ENCODE results near the gene MADCAM1. TPM values are rescaled to one million over a fixed set of nuclear protein-coding genes. Genes with fewer than 3 reads are reported as not detected.

MADCAM1 gene
- total RNA-seq, 1 experiment from 2014 or later: 0.14 TPM

- in situ Hi-C loops (cut with HindIII; ENCODE audit: low sequenced_read_pairs): no loop called here
- no peak for DNase-seq (ENCODE audit: low spot score)
Measured at GRCh38 chr19:522726-523125, 26.4 kb downstream of the MADCAM1 start.

GRCh38 chr19:524062-524674, 27.9 kb downstream of the MADCAM1 start:
- in situ Hi-C loops (cut with HindIII; ENCODE audit: low sequenced_read_pairs): no loop called here
- no peak for DNase-seq (ENCODE audit: low spot score)

GRCh38 chr19:525029-525428, 28.7 kb downstream of the MADCAM1 start:
- in situ Hi-C loops (cut with HindIII; ENCODE audit: low sequenced_read_pairs): no loop called here
- DNase-seq (ENCODE audit: low spot score): no peak

DNA sequence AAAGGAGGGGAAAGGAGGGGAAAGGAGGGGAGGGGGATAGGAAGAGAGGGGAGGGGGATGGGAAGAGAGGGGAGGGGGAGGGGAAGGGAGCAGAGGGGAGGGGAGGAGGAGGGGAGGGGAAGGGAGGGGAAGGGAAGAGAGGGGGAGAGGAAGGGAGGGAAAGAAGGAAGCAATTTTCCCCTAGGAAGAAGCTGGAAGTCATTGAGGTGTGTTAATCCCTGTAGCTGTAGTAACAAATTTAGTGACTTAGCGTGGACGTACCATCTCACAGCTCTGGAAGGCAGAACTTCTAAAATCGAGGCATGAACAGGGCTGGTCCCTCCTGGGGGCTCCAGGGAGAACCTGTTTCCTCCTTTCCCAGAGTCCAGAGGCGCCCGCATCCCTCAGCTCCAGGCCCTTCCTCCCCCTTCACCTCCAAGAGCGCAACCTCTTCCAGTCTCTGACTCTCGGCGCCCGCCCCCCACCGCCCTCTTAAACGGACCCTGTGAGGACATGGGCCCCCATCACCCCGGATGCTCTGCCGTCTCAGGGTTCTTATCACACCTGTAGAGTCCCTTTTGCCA, 29.7 kb downstream of the MADCAM1 start:
- DNase-seq (ENCODE audit: low spot score): no peak
- in situ Hi-C loops (cut with HindIII; ENCODE audit: low sequenced_read_pairs): no loop called here

- in situ Hi-C loops (cut with HindIII; ENCODE audit: low sequenced_read_pairs): no loop called here
- DNase-seq (ENCODE audit: low spot score): no peak
Measured at GRCh38 chr19:530134-531008, 34.1 kb downstream of the MADCAM1 start.

DNA sequence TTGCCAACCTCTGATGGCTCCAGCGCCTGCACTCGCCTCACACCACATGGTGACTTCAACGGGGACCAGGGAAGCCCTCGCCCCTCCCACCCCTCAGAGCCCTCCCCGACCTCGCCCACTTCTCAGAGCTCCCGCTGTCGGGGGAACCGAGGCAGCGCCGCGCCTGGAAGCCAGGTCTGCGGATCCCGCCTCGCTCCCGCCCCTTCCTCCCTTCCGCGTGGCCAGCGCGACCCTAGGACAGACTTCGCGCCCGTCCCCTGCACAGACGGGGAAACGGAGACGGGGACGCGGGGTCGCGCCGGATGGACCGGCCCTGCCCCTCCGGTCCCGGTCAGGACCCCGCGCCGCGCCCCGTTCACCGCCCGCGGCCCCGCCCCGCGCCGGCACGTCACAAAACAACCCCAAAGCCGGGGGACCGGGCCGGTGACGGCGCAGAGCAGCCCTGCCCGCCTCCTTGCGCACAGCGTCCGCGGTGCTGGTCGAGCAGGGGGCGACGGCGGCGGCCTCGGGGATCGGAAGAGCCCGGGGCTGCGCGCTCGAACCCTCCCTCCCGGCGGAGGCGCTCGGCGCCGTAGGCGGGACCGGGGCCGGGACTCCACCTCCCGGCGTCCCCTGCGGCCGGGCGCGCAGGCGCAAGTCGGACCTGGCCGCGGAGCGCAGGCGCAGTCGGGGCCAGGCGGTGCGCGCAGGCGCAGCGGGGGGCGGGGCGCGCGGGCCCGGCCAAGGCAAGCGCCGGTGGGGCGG, 34.9 kb downstream of the MADCAM1 start:
- DNase-seq (ENCODE audit: low spot score): peak; percentile 62

DNA sequence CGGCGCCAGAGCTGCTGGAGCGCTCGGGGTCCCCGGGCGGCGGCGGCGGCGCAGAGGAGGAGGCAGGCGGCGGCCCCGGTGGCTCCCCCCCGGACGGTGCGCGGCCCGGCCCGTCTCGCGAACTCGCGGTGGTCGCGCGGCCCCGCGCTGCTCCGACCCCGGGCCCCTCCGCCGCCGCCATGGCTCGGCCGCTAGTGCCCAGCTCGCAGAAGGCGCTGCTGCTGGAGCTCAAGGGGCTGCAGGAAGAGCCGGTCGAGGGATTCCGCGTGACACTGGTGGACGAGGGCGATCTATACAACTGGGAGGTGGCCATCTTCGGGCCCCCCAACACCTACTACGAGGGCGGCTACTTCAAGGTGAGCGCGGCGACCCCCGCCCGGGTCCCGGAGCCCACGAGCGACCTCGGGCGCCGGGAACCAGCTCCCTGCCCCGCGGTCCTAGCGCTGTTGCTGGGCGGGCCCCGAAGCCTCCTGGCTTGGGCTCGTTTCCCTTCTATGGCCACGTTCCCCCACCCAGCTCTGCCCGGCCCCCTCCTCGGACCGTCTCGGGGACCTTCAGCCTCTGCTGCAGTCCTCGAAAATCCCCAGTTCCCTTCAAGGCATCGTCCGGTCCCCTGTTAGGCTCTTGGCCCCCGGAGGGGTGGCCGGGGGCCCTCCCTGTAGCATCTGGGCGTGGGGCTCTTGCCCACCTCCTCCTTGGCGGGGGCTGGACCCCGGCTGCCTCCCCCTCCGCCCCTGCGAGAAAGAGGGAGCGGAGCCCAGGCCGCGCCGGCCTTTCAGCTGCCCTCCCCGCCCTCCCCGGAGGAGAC, 35.7 kb downstream of the MADCAM1 start, which contains the start of gene CDC34:
Gene CDC34, plus strand, starts transcription at position 8 of the 808 bp plus-strand sequence. Its CDS starts 172 bp downstream, at position 180.
- in situ Hi-C loops (cut with HindIII; ENCODE audit: low sequenced_read_pairs): no loop called here
- DNase-seq (ENCODE audit: low spot score): no peak

More for the DNA sequence above, 34.9 kb downstream of the MADCAM1 start:
- in situ Hi-C loops (cut with HindIII; ENCODE audit: low sequenced_read_pairs): no loop called here

- in situ Hi-C loops (cut with HindIII; ENCODE audit: low sequenced_read_pairs): no loop called here
- peak; percentile 85 for DNase-seq (ENCODE audit: low spot score)
Measured at GRCh38 chr19:532561-533363, 36.5 kb downstream of the MADCAM1 start.

DNA sequence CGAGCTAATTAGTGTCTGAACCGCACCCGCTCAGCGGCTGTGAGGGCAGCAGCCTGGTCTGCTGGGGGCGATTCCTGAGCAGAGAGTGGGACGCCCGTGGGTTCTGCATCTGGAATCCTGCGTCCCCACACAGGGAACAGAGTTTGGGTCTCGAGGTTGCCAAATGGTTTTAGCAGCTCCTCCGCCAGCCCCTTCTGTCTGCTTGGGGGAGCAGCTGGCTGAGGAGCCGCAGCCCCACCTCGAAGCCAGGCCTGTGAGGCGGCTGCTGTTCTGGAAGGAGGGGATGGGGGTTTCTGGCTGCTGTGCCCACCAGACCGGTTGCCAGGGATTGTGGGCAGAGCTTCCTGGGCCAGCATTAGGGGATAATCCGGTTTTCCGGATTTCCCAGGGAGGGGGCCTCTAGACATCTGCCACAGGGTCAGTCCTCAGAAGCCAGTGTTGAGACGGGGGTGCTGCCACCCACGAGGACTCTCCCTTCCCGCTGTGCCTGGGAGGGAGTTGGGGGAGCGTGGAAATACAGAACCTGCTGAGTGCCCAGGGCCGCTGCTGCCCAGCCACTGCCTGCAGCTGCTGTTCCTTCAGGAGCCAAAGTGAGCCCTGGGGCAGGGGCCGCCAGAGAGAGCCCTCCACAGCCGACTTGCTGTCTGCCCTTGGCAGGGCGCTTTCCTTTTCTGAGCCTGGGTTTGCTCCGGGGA, 37.2 kb downstream of the MADCAM1 start:
- no peak for DNase-seq (ENCODE audit: low spot score)
- in situ Hi-C loops (cut with HindIII; ENCODE audit: low sequenced_read_pairs): no loop called here

DNA sequence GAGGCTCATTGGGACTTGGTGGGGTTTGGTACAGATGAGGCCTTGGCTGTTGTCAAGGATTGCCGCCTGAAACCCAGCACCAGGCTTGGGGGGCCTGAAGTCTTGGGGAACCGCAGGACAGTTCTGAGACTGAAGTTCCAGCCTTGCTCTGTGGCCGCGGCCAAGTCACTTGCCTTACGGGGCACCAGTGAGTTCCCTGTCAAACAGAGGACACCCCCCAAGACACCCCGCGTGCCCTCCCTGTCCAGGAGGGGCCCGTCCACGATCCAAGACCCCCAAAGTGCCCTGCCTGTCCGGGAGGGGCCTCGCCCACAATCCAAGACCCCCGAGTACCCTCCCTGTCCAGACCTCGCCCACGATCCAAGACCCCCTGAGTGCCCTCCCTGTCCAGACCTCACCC, 37.8 kb downstream of the MADCAM1 start:
- in situ Hi-C loops (cut with HindIII; ENCODE audit: low sequenced_read_pairs): no loop called here
- no peak for DNase-seq (ENCODE audit: low spot score)

- DNase-seq (ENCODE audit: low spot score): peak; percentile 59
- in situ Hi-C loops (cut with HindIII; ENCODE audit: low sequenced_read_pairs): no loop called here
Measured at GRCh38 chr19:535017-535835, 38.9 kb downstream of the MADCAM1 start.

DNA sequence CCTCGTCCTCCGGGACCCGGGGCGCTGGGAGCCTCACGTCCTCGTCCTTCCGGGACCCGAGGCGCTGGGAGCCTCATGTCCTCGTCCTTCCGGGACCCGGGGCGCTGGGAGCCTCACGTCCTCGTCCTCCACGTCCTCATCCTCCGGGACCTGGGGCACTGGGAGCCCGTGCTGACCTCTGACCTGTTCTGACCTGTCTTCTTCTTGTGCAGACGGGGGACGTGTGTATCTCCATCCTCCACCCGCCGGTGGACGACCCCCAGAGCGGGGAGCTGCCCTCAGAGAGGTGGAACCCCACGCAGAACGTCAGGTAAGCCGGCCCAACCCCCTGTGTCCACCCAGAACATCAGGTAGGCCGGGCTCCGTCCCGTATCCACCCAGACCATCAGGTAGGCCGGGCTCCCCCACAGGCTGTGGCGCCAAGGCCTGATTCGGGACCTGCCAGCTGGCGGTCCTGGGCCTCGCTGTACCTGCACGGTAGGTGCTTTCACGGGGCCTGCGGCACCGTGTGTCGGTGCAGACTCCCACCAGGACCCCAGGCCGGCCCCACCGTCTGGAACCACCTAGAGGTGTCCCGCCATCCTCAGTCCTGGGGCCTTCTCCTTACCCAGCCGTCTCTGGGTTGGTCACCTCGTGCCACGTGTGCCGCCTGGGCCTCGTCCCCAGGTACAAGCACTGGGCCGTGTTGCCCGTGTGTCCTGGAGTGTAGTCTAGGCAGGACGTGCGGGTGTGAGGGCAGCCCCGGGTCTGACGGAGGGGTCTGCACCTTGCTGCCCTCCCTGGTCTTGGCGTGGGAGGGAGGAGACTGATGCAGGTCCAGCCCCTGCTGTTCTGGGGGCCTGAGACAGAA, 40.0 kb downstream of the MADCAM1 start:
- in situ Hi-C loops (cut with HindIII; ENCODE audit: low sequenced_read_pairs): no loop called here
- DNase-seq (ENCODE audit: low spot score): no peak

- in situ Hi-C loops (cut with HindIII; ENCODE audit: low sequenced_read_pairs): no loop called here
- no peak for DNase-seq (ENCODE audit: low spot score)
Measured at GRCh38 chr19:536881-537404, 40.7 kb downstream of the MADCAM1 start.

GRCh38 chr19:538641-539428, 42.5 kb downstream of the MADCAM1 start:
- in situ Hi-C loops (cut with HindIII; ENCODE audit: low sequenced_read_pairs): no loop called here
- DNase-seq (ENCODE audit: low spot score): peak; percentile 22
